ENCODE data around the gene CAMK2D. TPM values are rescaled to one million over a fixed set of nuclear protein-coding genes. Genes with fewer than 3 reads are reported as not detected.

Gene CAMK2D
- total RNA-seq, 1 donor from 2014 or later = 57.6 TPM

DNA sequence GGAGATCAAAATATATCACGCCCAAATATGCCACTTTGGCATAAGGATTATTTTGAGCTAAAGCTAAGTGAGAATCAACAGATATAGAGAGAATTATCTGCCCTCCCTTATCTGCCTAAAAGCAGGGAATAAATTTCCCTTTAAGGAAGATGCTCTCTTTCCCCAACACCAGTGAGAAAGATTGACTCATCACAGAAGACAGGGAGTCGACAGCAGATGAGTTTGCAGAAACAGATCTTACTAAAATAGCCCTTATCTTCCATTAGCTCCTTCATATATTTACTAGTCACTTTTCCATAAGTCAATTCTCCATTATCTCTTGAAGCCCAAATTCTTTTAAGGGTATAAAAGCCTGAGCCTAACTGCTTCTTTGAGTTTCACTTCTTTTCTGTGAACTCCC, 156.6 kb downstream of the CAMK2D start:
- no peak overlapping the region for H3K4me3 Mint-ChIP-seq
- H3K27me3 Mint-ChIP-seq = no peaks in the 10 kb centered on the region
- peaks cover 5% of the 10 kb centered on the region for H3K4me1 Mint-ChIP-seq (ENCODE audit: unreplicated experiment)
- H3K9me3 Mint-ChIP-seq = no peaks in the 10 kb centered on the region
- no peak for DNase-seq (ENCODE audit: extremely low spot score, unreplicated experiment)
- H3K27ac Mint-ChIP-seq = no peak overlapping the region
- H3K36me3 Mint-ChIP-seq = peaks cover 32% of the 10 kb centered on the region
- TF ChIP-seq, protein P1, sequence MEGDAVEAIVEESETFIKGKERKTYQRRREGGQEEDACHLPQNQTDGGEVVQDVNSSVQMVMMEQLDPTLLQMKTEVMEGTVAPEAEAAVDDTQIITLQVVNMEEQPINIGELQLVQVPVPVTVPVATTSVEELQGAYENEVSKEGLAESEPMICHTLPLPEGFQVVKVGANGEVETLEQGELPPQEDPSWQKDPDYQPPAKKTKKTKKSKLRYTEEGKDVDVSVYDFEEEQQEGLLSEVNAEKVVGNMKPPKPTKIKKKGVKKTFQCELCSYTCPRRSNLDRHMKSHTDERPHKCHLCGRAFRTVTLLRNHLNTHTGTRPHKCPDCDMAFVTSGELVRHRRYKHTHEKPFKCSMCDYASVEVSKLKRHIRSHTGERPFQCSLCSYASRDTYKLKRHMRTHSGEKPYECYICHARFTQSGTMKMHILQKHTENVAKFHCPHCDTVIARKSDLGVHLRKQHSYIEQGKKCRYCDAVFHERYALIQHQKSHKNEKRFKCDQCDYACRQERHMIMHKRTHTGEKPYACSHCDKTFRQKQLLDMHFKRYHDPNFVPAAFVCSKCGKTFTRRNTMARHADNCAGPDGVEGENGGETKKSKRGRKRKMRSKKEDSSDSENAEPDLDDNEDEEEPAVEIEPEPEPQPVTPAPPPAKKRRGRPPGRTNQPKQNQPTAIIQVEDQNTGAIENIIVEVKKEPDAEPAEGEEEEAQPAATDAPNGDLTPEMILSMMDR (conservative IDR thresholded peaks at IDR 0.05) = no peak

DNA sequence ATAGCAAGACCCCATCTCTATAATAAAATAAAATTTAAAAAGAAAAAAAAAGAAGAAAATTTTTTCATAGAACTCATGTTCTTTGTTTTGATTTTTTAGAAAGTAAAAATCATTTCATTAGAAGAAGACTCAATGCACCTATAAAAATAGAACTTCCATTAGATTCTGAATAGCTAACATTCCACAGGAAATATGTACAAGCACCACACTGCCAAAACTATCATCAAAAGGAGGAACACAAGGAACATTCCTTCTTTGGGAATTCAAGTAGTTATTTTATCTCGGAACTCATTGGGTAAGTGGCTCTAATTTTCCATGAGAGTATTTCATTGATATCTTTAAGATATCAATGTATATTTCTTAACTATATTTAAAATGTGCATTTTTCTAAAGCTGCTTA, 157.6 kb downstream of the CAMK2D start:
- H3K4me1 Mint-ChIP-seq (ENCODE audit: unreplicated experiment) = peaks cover 5% of the 10 kb centered on the region
- H3K27ac Mint-ChIP-seq = no peak overlapping the region
- H3K4me3 Mint-ChIP-seq = no peak overlapping the region
- H3K36me3 Mint-ChIP-seq = peaks cover 35% of the 10 kb centered on the region
- DNase-seq (ENCODE audit: extremely low spot score, unreplicated experiment) = no peak
- no peaks in the 10 kb centered on the region for H3K27me3 Mint-ChIP-seq
- TF ChIP-seq, protein P1 (conservative IDR thresholded peaks at IDR 0.05) = no peak
- no peaks in the 10 kb centered on the region for H3K9me3 Mint-ChIP-seq

DNA sequence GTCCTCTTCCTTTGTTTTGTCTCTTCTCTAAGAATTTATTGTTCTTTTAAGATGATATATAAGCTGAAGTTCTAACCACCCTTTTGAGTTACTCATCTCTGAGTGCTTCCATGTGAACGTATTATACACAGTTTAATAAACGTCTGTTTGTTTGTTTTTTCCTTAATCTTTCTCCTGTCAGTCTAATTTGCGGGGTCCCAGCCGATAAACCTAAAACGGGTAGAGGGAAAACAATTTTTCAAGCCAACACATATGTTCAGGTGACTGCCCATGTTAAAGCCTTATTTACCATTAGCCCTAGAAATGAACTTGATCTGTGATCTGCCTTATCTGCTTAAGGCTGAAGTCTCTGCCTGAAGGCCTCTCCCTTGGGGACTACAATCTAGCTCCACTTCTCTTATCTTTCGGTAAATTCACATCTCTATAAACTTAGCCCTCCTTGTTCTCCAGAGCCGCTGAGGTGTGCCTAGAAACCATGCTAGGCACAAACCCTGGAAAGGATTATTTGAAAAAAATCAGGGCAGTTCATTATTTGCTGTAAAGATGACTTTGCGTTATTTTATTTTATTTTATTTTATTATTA, 158.8 kb downstream of the CAMK2D start:
- Mint-ChIP-seq H3K4me3 (no peak overlapping the region), H3K27me3 (no peaks in the 10 kb centered on the region), H3K9me3 (no peaks in the 10 kb centered on the region), H3K36me3 (peaks cover 36% of the 10 kb centered on the region), H3K27ac (peak overlapping the region; percentile 19), H3K4me1 (ENCODE audit: unreplicated experiment) (peaks cover 5% of the 10 kb centered on the region)
- no peak for DNase-seq (ENCODE audit: extremely low spot score, unreplicated experiment)
- TF ChIP-seq, protein P1 (conservative IDR thresholded peaks at IDR 0.05) = no peak

DNA sequence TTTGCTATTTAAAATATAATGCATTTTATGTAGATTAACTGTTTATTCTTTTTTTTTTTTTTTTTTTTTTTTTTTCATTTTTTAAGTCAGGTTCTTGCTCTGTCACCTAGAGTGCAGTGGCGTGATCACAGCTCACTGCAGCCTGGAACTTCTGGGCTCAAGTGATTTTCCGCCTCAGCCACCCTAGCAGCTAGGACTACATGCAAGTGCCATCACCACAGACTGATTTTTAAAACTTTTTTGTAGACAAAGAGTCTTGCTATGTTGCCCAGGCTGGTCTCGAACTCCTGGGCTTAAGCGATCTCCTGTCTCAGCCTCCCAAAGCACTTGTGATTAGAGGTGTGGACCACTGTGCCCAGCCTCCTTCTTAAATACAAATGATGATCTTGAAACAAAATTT, 159.9 kb downstream of the CAMK2D start:
- Mint-ChIP-seq H3K4me1 (ENCODE audit: unreplicated experiment) (peaks cover 5% of the 10 kb centered on the region), H3K4me3 (no peak overlapping the region), H3K9me3 (no peaks in the 10 kb centered on the region), H3K36me3 (peaks cover 33% of the 10 kb centered on the region), H3K27me3 (no peaks in the 10 kb centered on the region), H3K27ac (no peak overlapping the region)
- no peak for DNase-seq (ENCODE audit: extremely low spot score, unreplicated experiment)
- TF ChIP-seq, protein P1 (conservative IDR thresholded peaks at IDR 0.05) = no peak

DNA sequence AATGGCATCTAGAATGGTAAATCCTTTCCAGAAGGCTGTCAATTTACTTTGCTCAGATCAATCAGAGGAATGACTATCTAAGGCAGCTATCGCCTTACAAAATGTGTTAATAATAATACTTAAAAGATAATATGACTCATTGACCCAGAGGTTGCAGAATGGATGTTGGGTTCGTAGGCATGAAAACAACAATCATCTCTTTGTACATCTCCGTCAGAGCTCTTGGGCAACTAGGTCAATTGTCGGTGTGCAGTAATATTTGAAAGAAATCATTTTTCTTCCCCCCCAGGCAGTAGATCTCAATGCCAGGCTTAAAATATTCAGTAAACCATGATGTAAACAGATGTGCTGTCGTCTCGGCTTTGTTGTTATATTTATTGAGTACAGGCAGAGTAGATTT, 165.1 kb downstream of the CAMK2D start:
- Mint-ChIP-seq H3K27me3 (no peaks in the 10 kb centered on the region), H3K4me3 (no peak overlapping the region), H3K4me1 (ENCODE audit: unreplicated experiment) (peaks cover 15% of the 10 kb centered on the region), H3K9me3 (no peaks in the 10 kb centered on the region), H3K36me3 (peaks cover 29% of the 10 kb centered on the region), H3K27ac (no peak overlapping the region)
- TF ChIP-seq, protein P1 (conservative IDR thresholded peaks at IDR 0.05) = no peak
- no peak for DNase-seq (ENCODE audit: extremely low spot score, unreplicated experiment)

DNA sequence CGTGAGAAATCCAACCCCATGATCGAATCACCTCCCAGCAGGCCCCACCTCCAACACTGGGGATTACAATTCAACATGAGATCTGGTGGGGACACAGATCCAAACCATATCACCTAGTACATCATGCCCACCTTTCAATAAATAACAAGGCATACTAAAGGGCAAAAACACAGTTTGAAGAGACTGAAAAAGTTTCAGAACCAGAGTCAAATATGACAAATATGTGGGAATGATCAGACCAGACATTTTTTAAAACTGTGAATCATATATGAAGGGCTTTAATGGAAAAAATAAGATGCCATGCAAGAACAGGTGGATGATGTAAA, 167.3 kb downstream of the CAMK2D start:
- Mint-ChIP-seq H3K27ac (no peak overlapping the region), H3K4me3 (no peak overlapping the region), H3K9me3 (no peaks in the 10 kb centered on the region)

More for the DNA sequence above, 167.3 kb downstream of the CAMK2D start:
- no peaks in the 10 kb centered on the region for H3K27me3 Mint-ChIP-seq
- peaks cover 25% of the 10 kb centered on the region for H3K36me3 Mint-ChIP-seq
- no peak for DNase-seq (ENCODE audit: extremely low spot score, unreplicated experiment)
- peaks cover 17% of the 10 kb centered on the region for H3K4me1 Mint-ChIP-seq (ENCODE audit: unreplicated experiment)
- TF ChIP-seq, protein P1 (conservative IDR thresholded peaks at IDR 0.05) = no peak
